HG03520 (cell line): ENCODE data around the gene HPS6.
A peak's percentile ranks its signal among the peaks of the same experiment; 100 is the strongest.

Experiments used
- ATAC-seq: cut with Tn5 transposase; IDR thresholded peaks from one replicate; pipeline ENCODE4 v1.9.1; 2021; ENCODE audit warnings: mild to moderate bottlenecking, moderate library complexity; ENCODE audit not compliant: unreplicated experiment

HPS6 gene

DNA sequence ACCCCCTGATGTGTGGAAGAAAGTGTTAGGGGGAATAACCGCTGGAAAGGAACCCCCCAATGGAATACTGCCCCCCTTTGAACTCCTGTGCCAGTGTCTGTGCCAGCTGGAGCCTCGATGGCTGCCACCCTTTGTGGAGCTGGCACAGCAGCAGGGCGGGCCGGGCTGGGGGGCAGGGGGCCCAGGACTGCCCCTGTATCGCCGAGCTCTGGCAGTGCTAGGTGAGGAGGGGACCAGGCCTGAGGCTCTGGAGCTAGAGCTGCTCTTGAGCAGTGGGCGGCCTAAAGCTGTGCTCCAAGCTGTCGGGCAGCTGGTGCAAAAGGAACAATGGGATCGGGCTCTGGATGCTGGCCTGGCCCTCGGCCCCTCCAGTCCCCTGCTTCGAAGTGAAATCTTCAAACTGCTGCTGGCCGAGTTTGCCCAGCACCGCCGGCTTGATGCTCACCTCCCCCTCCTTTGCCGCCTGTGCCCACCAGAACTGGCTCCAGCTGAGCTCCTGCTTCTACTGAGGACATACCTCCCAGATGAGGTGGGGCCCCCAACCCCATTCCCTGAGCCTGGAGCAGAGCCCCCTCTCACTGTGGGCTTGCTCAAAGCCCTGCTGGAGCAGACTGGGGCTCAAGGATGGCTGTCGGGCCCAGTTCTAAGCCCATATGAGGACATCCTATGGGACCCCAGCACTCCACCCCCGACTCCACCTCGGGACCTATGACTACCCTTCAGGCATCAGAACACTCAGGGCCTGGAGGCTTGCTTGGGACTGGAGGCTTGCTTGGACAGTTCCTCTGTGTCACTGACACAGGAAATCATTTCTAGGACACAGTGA is 2.2 kb downstream of the HPS6 start:
- ATAC-seq, result no peak

- no peak for ATAC-seq
These were observed 3.1 kb downstream of the HPS6 start for GRCh38 chr10:102068216-102068615.

- ATAC-seq, result no peak
These were observed 3.9 kb downstream of the HPS6 start for GRCh38 chr10:102069071-102069470.

DNA sequence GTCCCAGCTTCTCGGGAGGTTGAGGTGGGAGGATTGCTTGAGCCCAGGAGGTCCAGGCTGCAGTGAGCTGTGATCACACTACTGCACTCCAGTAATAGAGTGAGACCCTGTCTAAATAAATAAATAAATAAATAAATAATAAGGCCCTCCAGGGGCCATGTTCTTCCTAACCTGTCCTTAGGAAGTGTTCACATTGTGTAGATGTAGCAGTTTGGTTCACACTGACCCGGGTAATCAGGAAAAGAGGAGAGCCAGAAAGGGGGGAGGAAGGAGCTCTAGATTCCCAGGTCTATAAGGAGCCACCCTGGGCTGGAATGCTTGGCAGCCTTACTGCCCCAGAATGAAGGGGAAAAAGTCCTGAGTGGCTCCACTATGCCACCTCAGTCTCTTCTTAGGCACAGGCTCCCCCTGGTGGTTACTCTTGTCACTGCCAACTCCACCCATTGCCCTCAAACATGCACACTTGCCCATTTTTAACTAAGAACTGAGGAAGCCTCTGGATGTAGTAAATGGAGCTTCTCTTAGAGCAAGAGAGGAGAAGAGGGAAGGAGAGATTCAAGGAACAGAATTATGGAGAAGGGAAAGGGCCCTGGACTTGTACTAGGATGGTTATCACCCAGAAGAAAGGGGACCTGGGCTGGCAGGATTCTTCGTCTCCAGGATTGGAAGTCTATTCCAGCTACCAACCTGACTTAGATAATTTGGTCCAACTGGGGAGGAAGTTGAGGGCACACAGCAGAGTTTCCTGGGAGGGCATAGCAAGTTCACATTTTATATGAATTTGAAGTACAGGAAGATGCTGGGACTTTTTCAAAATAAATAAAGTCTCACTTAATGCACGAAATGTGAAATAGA is 7.8 kb downstream of the HPS6 start:
- peak; percentile 48 for ATAC-seq

- ATAC-seq, result no peak
These were observed 18.4 kb downstream of the HPS6 start for GRCh38 chr10:102083541-102083940.

DNA sequence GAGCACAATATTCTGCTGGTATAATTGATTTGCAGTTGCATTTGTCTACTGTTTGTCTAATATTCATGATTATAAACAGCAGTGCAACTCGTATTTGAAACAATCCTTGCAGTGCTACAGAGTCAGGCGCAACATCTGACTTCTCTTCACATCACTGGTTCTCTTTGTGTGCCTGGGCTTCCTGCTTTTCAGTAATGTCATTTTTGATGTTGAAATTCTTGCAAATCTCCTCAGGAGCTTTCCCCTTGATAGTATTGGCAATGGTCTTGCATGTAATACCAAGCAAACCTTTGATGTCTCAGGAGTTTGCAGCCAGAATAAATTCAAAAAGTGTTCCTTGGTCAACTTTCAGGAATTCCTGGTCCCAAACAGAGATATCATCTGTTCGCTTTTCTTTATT is 20.2 kb downstream of the HPS6 start:
- no peak for ATAC-seq

- ATAC-seq, result no peak
These were observed 21.0 kb downstream of the HPS6 start for GRCh38 chr10:102086196-102086595.

- no peak for ATAC-seq
These were observed 25.6 kb downstream of the HPS6 start for GRCh38 chr10:102090772-102091171.

- no peak for ATAC-seq
These were observed 31.3 kb downstream of the HPS6 start for GRCh38 chr10:102096449-102096848.

GRCh38 chr10:102101152-102101551 is 36.0 kb downstream of the HPS6 start:
- ATAC-seq, result no peak

- no peak for ATAC-seq
These were observed 37.3 kb downstream of the HPS6 start for GRCh38 chr10:102102421-102102820.

GRCh38 chr10:102106998-102107397 is 41.8 kb downstream of the HPS6 start:
- ATAC-seq, result no peak

DNA sequence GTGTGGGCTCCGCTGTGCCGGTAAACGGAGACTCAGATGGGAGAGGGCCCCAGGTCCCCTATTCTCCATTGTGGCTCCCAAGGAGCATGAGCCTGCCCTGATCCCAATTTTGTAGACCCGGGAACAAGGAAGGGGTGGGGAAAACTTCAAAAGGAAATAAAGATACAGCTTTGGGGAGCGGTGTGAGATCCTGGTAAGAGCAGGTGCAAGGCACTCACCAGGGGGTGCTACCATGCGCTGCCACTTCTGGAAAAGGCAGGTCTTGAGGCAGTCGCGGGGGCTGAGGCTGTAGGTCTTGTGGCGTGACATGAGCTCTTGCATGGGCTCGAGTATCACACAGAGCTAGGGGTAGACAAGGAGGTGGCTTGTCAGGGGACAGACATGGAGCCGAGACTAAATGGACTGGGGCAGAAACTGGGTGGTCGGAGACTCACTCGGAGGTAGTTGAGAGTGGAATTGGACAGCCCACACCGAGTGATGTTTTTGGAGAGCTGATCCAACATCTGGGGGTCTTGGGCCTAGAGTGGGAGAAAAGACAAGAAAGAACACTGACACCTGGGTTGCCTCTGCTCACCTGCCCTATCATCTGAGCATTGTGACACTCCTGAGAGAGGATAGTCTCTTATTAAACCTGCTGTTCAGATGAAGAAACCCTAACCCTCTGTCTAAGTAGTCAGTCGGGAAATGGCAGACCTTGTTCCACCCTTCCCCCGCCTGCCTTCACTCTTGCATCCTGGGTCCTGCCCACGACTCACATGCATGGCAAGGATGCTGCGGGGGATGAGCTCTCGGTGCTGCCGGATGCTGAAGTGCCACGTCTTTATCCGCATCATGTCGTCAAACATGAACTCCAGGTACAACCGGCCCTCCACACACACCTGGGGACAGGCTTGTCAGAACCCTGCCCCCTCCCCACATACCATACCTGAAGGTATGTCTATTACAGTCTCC is 44.3 kb downstream of the HPS6 start:
- no peak for ATAC-seq

GRCh38 chr10:102111276-102111675 is 46.1 kb downstream of the HPS6 start:
- ATAC-seq, result no peak

- ATAC-seq, result no peak
These were observed 47.2 kb downstream of the HPS6 start for GRCh38 chr10:102112210-102112817.

DNA sequence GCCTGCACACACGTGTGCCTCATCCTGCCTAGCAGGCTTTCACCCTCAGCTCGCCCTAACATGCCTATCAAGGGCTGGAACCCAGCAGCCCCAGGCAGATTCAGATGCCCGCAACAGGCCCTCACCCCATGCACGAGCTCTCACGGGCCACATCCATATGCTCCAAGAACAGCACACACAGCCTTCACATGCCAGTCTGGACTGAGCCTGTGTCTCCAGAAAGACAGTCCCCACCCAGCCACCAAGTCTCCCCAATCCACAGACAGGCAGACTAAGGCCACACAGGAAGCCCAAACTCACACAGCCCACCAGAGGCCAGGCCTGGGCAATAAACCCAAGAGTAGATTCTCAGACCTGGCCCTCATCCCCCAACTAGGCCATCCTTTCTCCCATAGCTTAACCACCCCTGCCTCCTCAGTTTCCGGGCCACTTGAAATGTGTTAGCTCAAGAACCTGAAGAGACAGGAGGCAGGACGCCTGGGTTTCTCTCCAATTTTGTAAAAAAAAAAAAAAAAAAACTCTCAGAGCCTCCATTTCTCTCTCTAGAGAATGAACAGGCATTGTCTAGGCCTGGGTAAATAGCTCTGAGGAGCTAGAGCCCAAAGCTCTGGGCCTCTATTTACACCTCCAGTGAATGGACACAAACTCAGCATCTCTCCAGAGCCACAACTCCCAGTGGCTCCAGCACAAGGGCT is 48.3 kb downstream of the HPS6 start:
- ATAC-seq, result no peak

DNA sequence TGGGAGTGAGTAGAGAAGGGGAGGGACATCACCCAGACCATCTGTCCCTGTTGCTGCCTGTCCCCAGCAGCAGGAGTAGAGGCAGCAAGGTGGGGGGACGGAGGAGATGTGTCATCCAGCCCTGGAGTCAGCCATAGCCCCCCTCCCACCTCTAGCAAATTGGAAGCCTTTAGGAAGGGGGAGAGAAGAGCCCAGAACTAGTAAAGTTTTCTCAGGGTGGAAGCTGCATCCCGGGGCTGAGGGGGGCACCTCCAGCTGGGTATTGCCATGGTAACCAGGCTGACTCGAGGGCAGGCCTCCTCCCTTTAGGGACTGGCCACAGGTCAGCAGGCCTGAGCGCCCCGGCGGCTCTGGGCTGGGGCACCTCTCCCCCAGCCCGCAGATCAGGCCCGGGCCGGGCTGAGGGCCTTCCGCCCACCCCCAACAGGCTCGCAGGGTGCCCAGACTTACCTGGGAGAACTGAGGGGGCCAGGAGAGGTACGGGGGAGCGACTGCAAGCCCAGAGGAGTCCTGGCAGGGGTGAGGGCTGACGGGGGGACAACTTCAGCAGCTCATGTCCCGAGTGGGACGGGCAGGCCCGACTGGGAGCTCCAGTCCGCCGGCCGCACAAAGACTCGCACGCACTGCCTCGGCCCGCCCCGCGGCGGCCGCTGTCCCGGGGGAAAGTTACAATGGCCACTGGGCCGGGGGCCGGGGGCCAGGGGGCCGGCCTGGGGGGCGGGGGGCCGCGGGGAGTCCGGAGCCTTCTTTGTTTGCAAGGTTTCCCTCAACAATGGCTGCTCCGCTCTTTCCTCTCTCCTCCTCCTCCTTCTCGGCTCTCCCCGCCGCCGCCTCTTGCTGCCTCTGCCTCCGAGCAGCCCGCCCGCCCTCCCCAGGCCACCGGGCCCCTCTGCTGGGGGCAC is 49.1 kb downstream of the HPS6 start:
- no peak for ATAC-seq

GRCh38 chr10:102114861-102115618 is 49.9 kb downstream of the HPS6 start:
- peak; percentile 43 for ATAC-seq
